ENCODE measurements around the gene SMIM26. TPM values are rescaled to one million over a fixed set of nuclear protein-coding genes. Genes with fewer than 3 reads are reported as not detected.
"Not testable (repeated sequence)": the region's sequence is repeated elsewhere in the genome, so short reads cannot be mapped to it uniquely, and the experiment has no call there.

The SMIM26 gene
- total and polyA plus RNA-seq, 9 of the 15 experiments (the other 6 are each of a cell fraction or from before 2014, with no cell fraction given), result 46.9 to 186 (median 86.5) TPM

DNA sequence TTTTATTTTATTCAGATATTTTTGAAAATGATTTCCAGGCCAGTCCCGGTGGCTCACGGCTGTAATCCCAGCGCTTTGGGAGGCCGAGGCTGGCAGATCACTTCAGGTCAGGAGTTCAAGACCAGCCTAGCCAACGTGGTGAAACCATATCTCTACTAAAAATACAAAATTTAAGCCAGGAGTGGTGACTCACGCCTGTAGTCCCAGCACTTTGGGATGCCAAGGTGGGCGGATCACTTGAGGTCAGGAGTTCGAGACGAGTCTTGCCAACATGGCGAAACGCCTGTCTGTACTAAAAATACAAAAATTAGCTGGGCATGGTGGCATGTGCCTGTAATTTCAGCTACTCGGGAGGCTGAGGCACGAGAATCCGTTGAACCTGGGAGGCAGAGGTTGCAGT lies 40.5 kb upstream of the SMIM26 start:
- peaks cover 63% of the 10 kb centered on the region for H3K36me3 ChIP-seq (ENCODE audit: control insufficient read depth, insufficient read depth, low read length)
- POLR2A ChIA-PET; H3K4me3 ChIP-seq; H3K9me3 ChIP-seq (replicated peaks; ENCODE audit: control insufficient read depth, insufficient read depth, low read depth, low read length); FAIRE-seq; H3K79me2 ChIP-seq (ENCODE audit: control insufficient read depth, insufficient read depth, low read length); H3K9me1 ChIP-seq (ENCODE audit: control insufficient read depth, insufficient read depth, low read length); DNase-seq (ENCODE audit: extremely low read depth in 1 of 4, low spot score in 3 of 4); H3K27me3 ChIP-seq (ENCODE audit: control insufficient read depth in 2 of 2, insufficient read depth in 2 of 2, low read length in 2 of 2); BruUV-seq (replicated peaks); H3K9ac ChIP-seq (ENCODE audit: insufficient read depth in 1 of 2, low read depth in 2 of 2, low read length in 2 of 2); H3K27ac ChIP-seq (ENCODE audit: extremely low read depth, low read depth, low read length); in situ Hi-C loops (cut with MboI); intact Hi-C loops (cut with micrococcal nuclease); H3K4me1 ChIP-seq (replicated peaks in 1 of 2; ENCODE audit: control insufficient read depth in 2 of 2, insufficient read depth in 2 of 2, low read length in 2 of 2); CTCF ChIA-PET (ENCODE audit: low intra/inter-chr PET ratio); H4K20me1 ChIP-seq (replicated peaks; ENCODE audit: control insufficient read depth, insufficient read depth, low read length); H3K4me2 ChIP-seq (ENCODE audit: insufficient read depth, low read length); ATAC-seq; H2AFZ ChIP-seq (ENCODE audit: low read depth, low read length): not testable (repeated sequence)
- 79% methylated on average over 13 of the region's 14 CpGs for WGBS (ENCODE audit: insufficient coverage, low coverage, missing lambda C conversion rate)

DNA sequence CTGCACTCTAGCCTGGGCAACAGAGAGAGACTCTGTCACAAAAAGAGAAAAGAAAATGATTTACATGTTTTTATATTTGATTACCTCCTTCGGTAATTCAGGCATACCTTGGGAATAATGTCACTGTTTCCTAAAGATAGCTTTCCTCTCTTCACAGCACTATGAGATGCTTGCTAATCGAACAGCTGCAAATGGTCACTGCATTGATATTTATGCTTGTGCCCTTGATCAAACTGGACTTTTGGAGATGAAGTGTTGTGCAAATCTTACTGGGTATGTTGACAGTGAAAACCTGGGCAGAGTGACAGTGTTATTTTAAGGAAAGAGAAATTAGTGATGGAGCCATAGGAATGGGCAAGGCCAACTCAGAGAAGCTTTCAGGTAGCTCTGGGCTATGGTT lies 39.9 kb upstream of the SMIM26 start:
- ChIA-PET POLR2A (no interaction called here), CTCF (ENCODE audit: low intra/inter-chr PET ratio) (no interaction called here)
- BruUV-seq (replicated peaks), result no TSS peak
- no peak overlapping the region for H2AFZ ChIP-seq (ENCODE audit: low read depth, low read length)
- H3K9me3 ChIP-seq (replicated peaks; ENCODE audit: control insufficient read depth, insufficient read depth, low read depth, low read length), result no peaks in the 10 kb centered on the region
- H3K36me3 ChIP-seq (ENCODE audit: control insufficient read depth, insufficient read depth, low read length), result peaks cover 68% of the 10 kb centered on the region
- FAIRE-seq, result no peak
- no peak for ATAC-seq
- 95% methylated on average over 2 of the region's 2 CpGs for WGBS (ENCODE audit: insufficient coverage, low coverage, missing lambda C conversion rate)
- no peaks in the 10 kb centered on the region for H3K4me1 ChIP-seq (replicated peaks in 1 of 2; ENCODE audit: control insufficient read depth in 2 of 2, insufficient read depth in 2 of 2, low read length in 2 of 2)
- no peaks in the 10 kb centered on the region for H3K9me1 ChIP-seq (ENCODE audit: control insufficient read depth, insufficient read depth, low read length)
- H3K4me2 ChIP-seq (ENCODE audit: insufficient read depth, low read length), result no peak overlapping the region
- H3K27me3 ChIP-seq (ENCODE audit: control insufficient read depth in 2 of 2, insufficient read depth in 2 of 2, low read length in 2 of 2), result no peaks in the 10 kb centered on the region
- no peak for DNase-seq (ENCODE audit: extremely low read depth in 1 of 4, low spot score in 3 of 4)
- no peak overlapping the region for H3K27ac ChIP-seq (ENCODE audit: extremely low read depth, low read depth, low read length)
- no peaks in the 10 kb centered on the region for H4K20me1 ChIP-seq (replicated peaks; ENCODE audit: control insufficient read depth, insufficient read depth, low read length)
- H3K9ac ChIP-seq (ENCODE audit: insufficient read depth in 1 of 2, low read depth in 2 of 2, low read length in 2 of 2), result no peak overlapping the region
- in situ Hi-C loops (cut with MboI), result no loop called here
- TF ChIP-seq, protein P1, sequence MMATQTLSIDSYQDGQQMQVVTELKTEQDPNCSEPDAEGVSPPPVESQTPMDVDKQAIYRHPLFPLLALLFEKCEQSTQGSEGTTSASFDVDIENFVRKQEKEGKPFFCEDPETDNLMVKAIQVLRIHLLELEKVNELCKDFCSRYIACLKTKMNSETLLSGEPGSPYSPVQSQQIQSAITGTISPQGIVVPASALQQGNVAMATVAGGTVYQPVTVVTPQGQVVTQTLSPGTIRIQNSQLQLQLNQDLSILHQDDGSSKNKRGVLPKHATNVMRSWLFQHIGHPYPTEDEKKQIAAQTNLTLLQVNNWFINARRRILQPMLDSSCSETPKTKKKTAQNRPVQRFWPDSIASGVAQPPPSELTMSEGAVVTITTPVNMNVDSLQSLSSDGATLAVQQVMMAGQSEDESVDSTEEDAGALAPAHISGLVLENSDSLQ (IDR thresholded peaks at IDR 0.05), result no peak
- TF ChIP-seq DDX20 (tag; IDR thresholded peaks at IDR 0.05; ENCODE audit: low read depth) (no peak), GTF2B (IDR thresholded peaks at IDR 0.05; ENCODE audit: extremely low read depth, insufficient read length) (no peak), ZNF133 (CRISPR knock-in tag; IDR thresholded peaks at IDR 0.05) (no peak)
- intact Hi-C loops (cut with micrococcal nuclease), result no loop called here
- H3K4me3 ChIP-seq, result no peak overlapping the region
- no peaks in the 10 kb centered on the region for H3K79me2 ChIP-seq (ENCODE audit: control insufficient read depth, insufficient read depth, low read length)
